Cerebellar cortex (tissue), 1 donor: Measurements from ENCODE around the gene NOD1.

ENCODE experiments used
- DNase-seq: peaks from one replicate; pipeline ENCODE4 v3.0.0-alpha.2; 2015; ENCODE audit warnings: low spot score

NOD1 gene

DNA sequence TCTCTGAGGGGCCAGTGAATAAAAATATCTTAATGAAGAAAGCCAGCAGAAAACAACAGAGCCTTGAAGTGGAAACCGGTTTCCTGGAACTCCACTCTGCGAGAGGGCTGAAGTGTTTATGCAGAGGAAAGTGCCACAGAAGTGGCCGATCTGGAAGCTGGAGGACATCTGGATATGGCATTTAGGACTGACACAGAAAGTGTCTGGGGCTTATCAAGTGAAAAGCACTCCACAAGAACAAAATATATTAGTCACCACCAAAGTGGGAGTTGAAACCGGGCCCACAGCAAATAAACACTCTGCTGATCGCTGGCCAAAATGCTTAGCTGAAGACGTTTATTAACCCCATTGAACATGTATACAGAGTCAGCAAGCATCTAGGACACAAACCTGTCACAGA is 7.8 kb downstream of the NOD1 start:
- DNase-seq, result peak; percentile 28

DNA sequence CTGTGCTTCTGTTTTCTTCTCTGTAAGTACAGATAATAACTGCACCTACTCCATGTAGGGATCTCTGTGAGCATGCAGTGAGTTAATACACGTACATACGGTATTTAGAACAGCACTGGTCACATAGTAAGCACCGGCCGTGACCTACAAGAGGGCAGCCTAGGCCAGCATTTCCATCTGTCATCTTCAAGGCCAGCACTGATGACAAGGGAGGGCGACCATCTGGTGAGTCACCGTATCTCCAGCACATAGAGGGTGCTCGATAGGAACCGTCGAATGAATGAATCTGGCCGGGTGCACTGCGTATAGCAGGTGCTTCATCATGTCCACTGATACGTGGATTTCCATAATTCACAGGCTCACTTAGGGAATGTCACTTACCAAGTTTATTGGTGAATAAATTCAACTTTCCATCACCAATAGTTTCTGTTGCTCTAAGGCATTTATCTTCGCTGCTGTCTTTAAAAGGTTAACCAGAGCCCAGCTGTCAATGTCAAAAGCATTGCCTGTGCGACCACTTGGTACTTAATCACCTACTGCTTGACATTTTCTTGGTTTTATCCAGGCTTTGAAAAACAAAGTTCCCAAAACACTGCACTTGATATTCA is 8.3 kb downstream of the NOD1 start:
- peak; percentile 88 for DNase-seq

DNA sequence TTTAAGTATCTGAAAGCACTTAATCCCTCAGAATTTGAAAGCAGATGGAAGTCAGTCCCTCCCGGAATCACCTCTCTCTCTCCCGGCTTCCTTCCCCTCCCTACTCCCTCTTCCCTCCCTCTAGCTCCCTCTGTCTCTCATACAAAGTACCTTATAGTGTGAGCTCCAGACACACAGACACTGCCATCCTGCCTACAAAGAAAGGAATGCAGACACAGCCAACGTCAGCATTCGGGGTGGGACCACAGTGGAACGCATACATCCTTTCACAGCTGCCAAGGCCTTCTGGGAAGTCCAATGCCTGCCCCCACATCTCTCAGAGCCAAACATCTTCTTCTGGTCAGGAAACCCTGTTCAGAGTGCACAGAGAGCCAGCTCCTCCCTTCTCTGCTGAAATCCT is 9.3 kb downstream of the NOD1 start:
- DNase-seq, result peak; percentile 76

DNA sequence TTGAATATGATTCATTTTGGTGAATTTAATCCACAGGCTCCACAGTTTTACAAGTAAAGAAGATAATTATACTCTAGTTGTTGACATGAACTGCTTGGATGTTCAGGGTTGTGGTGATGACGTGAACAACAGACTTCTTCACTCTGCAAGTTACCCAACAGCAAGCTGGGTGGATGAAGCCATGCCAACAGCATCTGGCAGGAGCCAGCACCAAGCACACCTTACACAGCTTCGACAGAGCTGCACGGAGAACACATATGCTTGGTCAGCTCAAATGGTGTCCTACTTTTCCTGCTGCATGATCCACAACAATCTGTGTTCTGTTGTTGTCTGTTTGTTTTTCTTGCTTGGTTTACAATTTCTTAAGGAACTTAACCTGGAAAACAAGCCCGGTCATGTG is 9.8 kb downstream of the NOD1 start:
- DNase-seq, result no peak

DNA sequence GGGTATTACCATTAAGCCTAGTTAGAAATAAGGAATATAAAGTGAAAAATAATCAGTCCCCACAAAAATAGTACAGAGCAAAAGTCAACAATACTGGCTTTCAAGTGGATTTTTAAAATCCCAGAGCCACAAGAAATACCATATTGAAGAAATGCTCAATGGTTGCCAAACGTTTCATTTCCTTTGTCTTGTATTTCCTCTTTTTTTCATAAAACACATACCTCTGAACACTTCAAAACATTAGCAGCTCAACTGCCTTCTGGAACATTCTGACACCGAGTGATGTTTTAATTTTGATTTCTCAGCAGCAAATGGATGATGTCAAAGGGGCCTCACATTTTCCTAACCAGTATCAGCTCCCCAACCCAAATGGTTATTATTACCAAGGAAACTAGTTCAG is 10.5 kb downstream of the NOD1 start:
- no peak for DNase-seq

DNA sequence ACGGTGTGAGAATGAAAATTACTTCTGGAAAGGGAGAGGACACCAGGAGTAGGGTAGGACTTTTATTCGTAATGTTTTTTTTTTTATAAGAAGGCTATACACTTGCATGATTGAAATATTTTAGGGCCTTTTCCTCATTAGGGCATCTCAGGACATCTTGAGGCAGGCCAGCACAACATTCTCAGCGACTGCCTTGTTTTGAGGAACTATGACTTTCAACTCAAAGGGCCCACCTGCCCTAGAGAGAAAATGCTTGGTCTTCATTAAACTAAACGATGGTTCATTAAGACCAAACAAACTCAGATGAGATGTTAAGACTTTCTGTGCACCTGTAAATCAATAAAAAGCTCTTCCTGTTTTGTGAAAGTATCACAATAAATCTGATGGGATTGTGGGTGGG is 11.3 kb downstream of the NOD1 start:
- DNase-seq, result no peak

DNA sequence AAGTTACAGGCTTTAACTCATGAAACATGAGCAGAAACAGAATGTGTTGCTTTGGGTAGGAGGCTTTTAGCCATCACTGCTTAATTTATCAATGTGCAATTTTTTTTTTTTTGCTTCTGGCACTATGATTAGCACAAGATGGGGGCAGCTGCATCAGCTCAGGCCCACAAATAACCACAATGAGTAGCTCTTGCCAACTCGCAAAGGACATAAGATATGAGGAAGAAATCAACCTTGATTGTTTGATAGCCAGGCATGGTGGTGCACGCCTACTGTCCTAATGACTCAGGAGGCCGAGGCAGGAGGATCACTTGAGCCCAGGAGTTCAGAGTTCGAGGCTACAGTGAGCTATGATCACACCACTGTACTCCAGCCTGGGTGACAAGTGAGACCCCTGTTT is 12.3 kb downstream of the NOD1 start:
- DNase-seq, result no peak

DNA sequence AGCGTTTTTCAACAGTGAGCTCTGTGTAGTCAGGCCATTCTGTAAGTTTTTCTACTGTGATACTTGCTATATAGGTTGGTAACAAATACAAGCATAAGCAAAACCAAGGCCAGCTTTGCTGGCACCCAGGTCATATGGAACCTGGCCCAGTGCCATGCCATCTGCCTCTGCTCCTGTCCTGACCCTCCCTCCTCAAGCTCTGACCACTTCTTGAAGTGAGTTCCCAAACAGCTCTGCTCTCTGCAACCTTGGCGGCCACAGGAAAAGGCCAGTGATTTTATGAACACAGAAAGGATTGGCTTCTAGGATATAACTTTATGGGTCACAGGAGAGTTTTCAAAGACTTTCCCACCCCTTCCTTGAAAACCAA is 12.8 kb downstream of the NOD1 start:
- DNase-seq, result peak; percentile 81

DNA sequence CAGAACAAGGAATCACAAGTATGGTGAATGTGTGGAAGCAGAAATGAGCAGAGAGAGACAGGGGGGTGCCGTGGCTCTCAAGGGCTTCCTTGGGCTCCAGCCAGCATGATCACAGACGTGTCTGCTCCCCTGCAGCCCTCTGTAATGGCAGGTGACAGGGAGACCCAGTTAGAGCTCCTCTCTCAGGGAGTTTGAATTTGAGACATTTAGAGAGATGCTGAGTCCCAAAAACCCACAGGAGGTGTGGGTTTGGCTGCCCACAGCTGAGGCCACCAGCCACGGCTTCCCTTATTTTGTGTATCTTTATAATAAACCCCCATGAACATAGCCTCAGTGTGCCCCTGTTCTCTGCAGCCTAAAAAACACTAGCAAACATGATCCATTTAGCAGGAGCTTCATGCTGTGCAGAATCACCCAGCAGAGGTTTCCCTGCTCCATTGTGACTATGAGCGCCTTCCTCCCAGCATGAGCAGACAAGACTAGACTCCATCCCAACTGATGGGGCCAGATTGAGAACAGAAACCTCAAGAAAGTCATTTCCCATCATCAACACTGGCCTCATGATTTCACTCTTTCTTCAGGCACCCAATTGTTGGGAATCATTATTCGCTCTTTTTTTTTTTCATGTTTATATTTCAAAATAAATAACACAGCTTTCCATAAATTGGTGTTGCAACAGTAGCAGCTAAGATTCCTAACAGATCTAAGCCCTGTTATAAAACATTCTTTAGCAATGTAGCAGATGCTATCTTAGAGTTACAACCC is 13.4 kb downstream of the NOD1 start:
- DNase-seq, result peak; percentile 47

DNA sequence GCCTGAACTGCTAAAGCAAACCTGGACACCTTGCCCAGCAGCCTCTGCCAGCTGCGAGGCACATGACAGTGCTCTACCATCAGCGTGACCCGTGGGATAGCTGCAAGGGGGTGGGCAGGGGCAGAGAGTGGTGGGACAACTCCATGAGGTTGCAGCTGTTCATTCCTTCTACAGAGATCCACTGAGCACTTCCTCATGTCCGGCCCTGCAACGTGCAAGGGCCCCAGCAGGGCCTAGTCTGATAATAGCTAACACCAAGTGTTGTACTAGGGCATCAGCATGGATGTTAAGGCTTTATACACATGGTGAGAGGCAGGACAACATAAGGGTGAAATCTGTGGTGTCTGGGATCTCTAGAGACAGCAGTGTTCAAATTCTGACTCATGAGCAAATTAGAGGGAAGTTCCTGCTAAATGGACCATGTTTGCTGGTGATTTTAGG is 14.3 kb downstream of the NOD1 start:
- DNase-seq, result no peak

DNA sequence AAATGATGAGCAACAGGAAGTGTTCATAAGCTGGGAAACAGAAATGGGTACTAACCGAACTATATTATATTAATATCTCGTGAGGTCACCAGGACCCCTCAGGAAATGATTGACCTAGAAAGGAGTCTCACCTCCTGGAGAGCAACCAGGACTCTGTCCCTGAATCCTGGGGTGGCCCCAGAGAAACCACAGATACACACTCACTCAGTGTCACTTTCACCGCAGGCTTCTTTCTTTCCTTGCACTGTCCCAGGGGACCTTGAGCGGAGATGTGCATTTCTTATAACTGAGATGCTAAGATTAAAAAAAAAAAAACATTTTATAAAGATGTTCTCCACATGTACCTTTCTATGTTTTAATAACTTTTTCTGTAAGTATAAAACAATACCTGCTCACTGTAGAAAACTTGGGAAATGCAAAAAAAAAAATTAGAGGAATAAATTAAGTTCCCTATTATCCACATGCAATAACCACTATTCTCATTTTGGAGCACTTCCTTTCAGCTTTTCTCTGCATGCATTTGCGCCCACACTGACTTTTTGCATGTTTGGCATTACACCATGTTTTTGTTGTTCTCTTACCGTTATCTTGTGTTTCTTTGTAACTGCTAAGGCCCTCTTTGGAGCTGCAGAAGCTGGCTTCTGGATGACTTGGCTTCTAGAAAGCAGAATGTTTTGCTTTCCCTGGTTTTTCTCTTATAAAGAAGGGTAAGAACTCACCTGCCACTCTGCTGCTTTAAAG is 15.0 kb downstream of the NOD1 start:
- no peak for DNase-seq

DNA sequence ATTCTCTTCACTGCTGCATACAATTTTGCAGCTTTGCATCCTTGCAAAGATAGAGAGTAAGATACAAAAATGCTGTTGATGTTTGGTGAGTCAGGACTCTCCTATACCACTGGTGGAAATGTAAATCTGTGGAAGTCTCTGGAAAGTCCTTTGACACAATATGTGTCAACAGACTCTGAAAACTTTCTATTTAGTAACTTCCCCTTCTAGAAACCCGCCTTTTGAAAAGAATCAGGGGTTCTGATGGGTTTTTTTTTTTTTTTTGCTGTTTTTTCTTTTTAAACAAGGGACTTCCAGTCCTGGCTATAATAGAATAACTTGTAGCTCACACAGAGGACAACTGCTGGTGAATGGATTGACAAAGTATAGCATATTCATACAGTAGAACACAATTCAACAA is 16.4 kb downstream of the NOD1 start:
- DNase-seq, result no peak

DNA sequence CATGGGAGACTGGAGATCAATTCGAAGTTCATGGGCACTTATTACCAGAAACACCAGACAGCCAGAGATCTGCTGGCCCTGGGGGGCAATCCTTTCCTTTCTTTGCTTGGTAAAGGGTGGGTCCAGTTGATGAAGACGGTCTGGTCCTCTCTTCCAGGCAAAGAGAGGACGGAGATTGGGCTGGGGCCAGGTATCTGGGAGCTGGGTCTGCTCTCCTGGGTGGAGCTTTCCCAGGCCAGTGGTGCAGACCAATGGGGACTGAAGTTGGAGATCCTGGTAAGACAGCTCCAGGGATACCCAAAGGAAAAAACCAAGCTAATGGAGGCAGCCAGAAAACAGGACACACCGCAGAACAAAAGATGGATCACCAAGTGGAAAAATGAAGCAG is 18.3 kb downstream of the NOD1 start:
- no peak for DNase-seq

DNA sequence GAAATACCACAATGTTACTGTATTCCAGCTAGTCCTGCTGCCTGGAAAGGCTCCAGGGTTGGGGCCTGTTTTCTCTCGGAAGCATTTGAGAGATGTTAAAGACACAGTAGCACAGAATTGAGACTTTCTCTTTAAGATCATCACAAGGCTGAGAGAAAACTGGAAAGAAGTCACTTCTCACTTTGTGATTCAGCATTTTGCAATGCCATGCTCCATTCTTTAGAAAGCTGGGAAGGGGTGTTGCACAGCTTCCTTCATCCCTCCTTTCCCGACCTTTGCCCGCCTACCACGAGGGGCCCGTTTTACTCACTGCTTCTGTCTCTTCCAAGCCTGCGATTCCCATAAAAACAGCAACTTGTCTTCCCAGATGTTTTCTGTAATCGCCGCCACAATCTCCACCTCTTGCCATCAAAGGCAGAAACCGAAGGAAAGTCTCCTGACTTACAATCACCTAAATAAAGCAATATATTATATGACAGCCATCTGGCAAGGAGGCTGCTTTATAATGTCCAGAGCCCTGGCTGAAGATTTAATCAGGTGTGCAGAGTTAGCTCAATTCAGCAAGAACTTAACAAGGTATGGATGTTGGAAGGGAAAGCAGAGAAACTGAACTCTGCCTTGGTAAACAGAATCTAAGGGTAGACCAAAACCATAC is 18.9 kb downstream of the NOD1 start:
- DNase-seq, result no peak

DNA sequence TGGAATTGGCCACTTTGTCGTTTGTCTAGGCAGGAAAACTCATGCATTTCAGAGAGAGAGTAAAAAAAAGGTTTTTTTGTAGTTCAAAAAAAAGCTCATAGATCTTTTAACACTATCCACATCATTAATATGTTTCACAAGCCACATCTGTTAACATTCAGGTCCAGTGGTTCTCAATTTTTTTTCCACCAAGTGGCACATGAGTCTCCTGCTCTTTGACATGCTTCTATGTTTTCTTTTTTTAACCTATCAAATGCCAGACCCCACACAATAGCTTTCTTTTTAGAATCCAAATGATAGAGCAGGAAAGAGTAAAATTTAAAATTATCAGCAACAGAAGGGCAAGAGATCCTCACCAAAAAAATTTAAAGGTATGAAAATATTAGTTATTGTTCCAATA is 20.3 kb downstream of the NOD1 start:
- DNase-seq, result no peak

DNA sequence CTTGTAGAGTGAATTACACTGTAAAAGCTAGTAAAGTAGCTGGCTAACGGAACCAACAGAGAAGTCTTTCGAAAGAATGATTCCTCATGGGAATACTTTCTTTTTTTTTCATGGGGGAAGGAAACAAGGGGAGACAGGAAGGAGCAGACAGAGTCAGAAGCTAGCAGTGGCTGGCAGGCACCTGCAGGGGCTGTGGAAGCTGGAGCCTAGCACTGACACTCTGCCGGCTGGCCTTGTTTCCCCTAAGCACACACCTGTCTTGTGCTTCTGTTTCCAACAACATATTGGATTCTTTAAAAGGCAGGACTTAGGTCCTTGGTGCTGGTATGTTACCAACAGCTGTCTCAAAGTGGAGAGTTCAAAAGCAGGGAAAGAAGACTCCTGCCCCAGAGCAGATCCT is 24.7 kb downstream of the NOD1 start:
- DNase-seq, result no peak

DNA sequence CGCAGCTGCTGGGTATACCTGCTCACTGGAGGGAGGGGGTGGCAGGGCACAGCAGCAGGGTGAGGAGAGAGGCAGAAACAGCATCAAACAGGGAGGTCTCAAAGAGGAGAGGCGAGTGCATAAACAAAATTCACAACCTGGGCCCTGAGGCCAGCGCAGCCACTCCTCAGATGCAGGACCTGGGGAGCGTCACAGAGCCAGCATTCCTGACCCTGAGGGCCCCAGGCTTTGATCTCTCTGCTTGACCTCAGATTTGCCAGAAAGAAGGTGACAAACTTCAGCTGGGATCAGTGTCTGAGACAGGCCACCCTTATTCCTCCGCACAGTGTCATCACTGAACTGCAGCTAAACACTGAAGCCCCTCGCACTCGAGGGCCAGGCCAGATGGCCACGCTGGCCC is 25.6 kb downstream of the NOD1 start:
- no peak for DNase-seq

DNA sequence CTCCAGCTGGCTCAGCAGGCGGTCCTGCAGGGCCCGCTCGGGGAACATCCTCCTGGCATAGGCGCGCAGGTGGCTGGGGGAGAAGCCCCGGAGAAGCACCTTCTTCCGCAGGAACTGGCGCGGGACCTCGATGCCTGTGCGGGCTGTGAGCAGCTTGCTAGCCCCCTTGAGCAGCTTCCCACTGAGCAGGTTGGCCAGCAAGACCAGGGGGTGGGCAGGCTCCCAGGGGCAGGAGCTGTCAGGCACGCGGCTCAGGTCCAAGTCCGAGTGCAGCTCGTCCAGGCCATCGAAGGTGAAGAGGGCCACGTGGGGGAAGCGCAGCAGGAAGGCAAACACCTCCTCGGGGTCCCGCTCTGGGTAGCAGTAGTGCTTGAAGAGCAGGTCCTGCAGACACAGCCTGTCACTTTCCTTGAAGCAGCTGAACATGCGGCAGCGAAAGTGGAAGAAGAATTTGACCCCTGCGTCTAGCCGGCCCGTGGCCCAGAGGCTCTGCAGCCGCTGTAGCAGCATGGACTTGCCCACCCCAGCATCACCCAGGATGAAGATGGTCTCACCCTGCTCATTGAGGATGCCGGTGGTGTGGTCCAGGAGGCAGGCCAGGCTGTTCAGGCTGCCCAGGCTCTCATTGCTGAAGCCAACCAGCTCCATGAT is 26.2 kb downstream of the NOD1 start:
- DNase-seq, result no peak

DNA sequence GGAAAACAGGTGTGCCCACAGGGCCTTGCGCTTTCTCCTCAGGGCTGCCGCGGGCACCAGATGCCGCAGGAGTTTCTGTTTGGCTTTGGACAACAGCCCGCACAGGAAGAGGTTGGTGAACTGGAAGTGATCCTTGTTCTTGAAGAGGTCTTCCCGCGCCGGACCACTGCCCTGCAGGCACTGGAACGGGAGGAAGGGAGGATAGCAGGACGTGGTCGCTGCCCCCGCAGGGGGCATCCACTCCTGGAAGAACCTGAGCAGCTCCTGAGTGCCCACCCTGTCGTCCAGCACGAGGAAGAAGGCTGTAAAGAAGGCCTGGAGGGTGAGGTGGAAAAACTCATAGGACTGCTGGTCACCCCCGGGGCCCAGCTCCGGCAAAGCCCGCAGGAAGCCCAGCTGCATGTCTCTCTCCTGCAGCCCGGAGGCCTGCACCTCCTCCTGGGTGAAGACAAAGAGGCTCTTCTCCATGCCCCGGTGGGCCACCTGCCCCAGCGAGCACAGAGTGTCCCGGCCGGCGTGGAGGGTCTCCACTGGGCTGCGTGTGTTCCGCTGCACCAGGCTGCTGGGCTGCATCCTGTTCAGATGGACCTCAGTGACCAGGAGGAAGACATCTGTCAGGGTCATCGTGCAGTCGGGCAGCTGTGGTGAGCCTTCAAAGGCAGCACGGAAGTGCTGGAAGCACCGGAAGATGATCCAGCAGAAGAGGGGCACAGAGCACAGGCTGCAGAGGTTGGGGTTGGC is 26.9 kb downstream of the NOD1 start:
- DNase-seq, result no peak

DNA sequence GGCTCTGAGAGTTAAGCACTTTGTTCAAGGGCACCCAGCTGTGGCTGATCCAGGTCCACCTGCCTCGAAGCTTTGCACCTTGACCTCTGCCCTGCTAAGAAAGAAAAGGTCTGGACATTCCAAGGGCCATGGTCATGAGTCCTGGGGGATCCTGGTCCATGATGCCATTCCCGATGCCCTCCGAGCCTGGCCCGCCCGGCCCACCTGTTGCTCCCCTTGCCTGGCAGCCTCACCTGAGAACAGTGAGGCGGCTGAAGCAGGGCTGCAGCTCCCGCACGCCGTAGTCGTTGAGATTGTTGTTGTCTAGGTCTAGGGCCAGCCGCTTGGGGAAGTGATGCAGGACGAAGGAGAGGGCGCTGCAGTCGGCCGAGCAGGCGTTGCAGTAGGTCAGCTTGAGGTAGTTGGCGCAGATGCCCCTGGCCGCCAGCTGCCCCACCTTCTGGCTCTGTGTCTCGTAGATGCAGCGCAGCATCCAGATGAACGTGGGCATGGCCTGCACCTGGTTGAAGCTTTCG is 27.5 kb downstream of the NOD1 start:
- no peak for DNase-seq

DNA sequence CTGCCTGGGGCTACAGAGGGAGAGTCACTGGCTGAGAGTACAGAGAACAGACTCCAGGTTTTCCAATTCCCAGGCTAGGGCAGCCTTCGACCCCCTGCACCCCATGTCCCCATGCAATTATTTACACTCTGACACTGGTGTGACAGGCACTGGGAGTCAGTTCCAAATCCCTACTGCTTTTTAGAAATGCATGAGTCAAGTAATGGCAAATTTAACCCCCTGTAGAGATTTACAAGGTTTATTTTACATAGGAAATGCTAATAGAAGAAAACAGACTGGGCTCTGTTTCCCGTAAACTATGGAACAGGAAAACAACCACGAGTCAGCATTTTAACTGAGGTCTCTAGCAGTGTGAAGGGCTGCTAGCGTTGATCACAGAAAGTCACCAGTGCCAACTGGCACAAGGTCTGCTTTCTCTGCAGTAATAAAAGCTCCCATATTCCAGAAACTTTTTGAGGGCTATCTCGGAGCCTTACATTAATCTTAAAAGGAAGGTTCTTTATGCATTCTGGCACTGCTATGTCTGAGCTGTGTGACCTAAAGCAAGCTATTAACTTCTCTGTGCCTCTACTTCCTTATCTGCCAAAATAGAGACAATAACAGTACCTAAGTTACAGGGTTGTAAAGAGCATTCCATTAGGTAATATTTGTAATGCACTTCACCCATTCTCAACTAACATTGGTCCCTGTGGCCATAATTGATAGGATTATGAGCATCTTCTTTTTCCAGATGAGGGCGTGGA is 28.2 kb downstream of the NOD1 start:
- DNase-seq, result no peak
